GM21717 (cell line): Measurements from ENCODE around the gene PANX3.

ENCODE experiments used
- ATAC-seq: cut with Tn5 transposase; IDR thresholded peaks from one replicate; pipeline ENCODE4 v1.9.1; 2021; ENCODE audit warnings: mild to moderate bottlenecking, moderate library complexity; ENCODE audit not compliant: unreplicated experiment

Gene PANX3

GRCh38 chr11:124656774-124657630 is 45.8 kb downstream of the PANX3 start:
- ATAC-seq = no peak

- no peak for ATAC-seq
Measured at GRCh38 chr11:124657904-124658303, 46.7 kb downstream of the PANX3 start.

DNA sequence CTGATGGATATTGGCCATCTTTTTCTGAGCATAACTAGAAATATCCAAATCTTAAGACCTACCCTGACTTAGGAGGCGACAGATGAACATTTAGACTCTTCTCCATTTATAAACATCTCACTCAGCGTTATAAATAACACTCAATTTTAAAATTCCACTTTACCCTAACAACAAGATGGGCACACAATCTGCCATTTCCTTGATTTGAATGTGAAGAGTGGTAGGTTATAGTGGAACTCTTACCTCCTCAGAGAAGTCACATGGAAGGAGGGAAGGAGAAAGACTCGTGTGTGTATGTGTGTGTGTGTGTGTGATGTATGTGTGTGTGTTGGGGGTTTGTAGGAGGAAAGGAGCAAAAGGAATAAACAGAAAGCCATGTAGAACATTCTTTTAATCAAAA is 47.3 kb downstream of the PANX3 start:
- ATAC-seq = no peak

DNA sequence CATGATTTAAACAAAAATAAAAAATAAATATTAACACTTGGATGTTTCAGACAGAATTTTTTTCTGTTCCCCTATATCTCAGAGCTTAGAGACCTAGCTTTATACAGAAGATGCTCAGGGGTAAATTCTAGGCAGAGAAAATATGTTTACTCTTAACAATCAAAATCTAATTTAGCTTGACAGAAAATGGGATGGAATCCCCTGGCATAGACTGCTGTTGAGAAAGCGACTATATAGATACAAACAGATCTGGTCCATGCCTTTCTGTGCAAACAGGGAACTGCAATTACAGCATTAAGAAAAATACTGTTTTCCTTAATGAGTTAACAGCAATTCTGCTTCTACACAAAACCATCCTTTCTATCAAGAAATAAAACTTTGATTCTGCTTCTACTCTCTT is 47.8 kb downstream of the PANX3 start:
- no peak for ATAC-seq

GRCh38 chr11:124661553-124661952 is 50.3 kb downstream of the PANX3 start:
- no peak for ATAC-seq

DNA sequence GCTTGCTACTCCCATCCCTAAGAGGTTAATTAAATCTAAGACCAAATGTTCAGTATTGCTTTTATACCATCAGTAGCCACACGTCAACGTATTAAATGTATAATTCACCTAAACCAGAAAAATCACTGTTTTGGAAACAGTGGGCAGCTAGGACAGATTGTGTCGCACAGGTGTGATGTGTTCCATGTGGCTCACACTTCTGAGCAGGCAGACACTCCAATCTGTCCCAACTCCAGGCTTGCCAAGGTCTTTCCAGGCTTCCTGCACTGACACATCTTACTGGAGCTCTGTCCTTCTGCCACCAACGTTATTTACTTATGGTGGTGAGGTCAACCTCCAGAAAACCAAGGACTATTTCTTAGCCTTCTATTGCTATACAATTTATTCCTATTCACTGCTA is 50.9 kb downstream of the PANX3 start:
- no peak for ATAC-seq

DNA sequence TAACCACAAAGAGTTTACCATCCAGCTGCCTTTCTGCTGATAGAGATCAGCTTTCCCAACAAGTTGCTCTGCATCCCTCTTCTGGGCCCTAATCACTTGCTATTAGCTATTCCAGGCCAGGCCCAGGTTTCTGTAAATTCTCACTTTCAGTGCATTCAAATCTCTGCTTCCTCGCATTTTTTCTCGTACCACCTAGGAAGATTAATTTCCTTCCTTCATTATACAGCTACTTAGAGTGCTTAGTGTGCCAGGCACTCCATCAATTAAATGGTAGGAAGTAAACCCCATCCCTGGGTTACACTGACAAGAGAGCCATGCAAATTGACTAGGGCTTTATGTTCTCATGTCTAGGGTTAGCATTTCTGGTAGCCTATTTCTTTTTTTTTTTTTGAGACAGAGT is 52.6 kb downstream of the PANX3 start:
- no peak for ATAC-seq

DNA sequence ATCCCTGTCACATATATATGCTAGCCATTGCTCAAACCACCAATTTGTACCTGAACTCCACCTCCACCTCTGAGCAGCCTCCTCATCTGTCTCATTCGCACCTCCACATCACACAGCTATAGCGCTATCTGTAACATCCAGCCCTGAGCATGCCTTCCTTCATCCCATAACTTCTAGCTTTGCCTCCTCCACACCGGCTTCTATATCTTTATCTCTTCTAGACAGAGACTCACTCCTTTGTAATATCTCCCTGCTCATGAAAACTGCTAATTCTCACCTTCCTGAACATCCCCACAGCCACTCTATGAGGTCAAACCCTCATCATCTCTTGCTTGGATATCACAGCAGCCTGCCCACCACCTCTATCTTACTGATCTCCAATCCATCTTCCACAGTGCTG is 56.4 kb downstream of the PANX3 start:
- ATAC-seq = no peak

DNA sequence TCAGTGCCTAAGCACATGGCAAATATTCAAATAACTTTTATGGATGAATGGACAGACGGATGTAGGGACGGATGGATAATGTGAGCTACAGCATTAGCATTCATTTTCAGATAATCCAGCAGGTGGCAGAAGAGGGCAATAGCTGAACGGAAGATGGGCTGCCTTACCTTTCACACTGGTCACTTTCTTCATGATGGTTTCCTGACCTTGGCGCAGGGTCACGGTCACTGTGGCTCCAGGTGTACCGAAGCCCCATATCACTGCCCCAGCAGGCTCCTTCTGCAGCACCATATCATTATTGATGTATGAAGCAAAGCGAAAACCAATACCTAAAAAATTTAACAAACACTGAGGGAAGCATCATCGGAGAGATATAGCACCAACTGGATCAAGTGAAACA is 58.0 kb downstream of the PANX3 start:
- no peak for ATAC-seq
